H1 (cell line): ENCODE results near the gene SAMD4A. TPM values are rescaled to one million over a fixed set of nuclear protein-coding genes. Genes with fewer than 3 reads are reported as not detected.

Source experiments
- CTCF ChIA-PET: fragments of 300-600 bp; sonication (Branson Sonifier 250); formaldehyde crosslinking; loops from one replicate; lab custom pipeline; 2021; ENCODE audit not compliant: partially characterized antibody; lab: Charles Lee
- POLR2A ChIA-PET: fragments of 300-600 bp; sonication (Branson Sonifier 250); formaldehyde crosslinking; loops from one replicate; lab custom pipeline; 2021; ENCODE audit warnings: inconsistent platforms; ENCODE audit not compliant: partially characterized antibody; lab: Charles Lee
- DNase-seq, 2 experiments: peaks; one replicate each; pipeline versions ENCODE4 v3.0.0 to v3.0.0-alpha.2; 2010 to 2022; ENCODE audit warnings: low spot score in 2 of 2, low read depth in 1 of 2, mixed read lengths in 1 of 2
- FAIRE-seq: peaks from 2 replicates; lab custom pipeline; 2011; peaks lifted over from hg19 to GRCh38; lab: Jason Lieb, UNC
- H2AFZ ChIP-seq: 2 replicates; pipeline ENCODE4 v1.8.1; 2012; ENCODE audit warnings: low read length, inconsistent platforms
- H2AK5ac ChIP-seq: 2 replicates; pipeline ENCODE4 v1.6.1; 2013; ENCODE audit warnings: low read depth, low read length
- H2BK120ac ChIP-seq: replicated peaks from 2 replicates; pipeline ENCODE3; 2013; ENCODE audit warnings: low read depth, low read length, inconsistent platforms
- H2BK12ac ChIP-seq: 2 replicates; pipeline ENCODE4 v1.6.1; 2013; ENCODE audit warnings: low read depth, low read length
- H2BK15ac ChIP-seq: 2 replicates; pipeline ENCODE4 v1.6.1; 2013; ENCODE audit warnings: low read length
- H2BK20ac ChIP-seq: 2 replicates; pipeline ENCODE4 v1.6.1; 2013; ENCODE audit warnings: low read length
- H2BK5ac ChIP-seq: 2 replicates; pipeline ENCODE4 v1.6.1; 2013; ENCODE audit warnings: low read depth, low read length
- H3K14ac ChIP-seq: 2 replicates; pipeline ENCODE4 v1.6.1; 2013; ENCODE audit warnings: inconsistent platforms; ENCODE audit not compliant: insufficient read length
- H3K18ac ChIP-seq: 2 replicates; pipeline ENCODE4 v1.6.1; 2013; ENCODE audit warnings: low read length; ENCODE audit errors: extremely low read depth
- H3K23ac ChIP-seq: 2 replicates; pipeline ENCODE4 v1.6.1; 2013; ENCODE audit warnings: inconsistent platforms; ENCODE audit not compliant: insufficient read length
- H3K23me2 ChIP-seq: 2 replicates; pipeline ENCODE4 v1.6.1; 2013; ENCODE audit warnings: low read depth, low read length
- H3K27ac ChIP-seq: 2 replicates; pipeline ENCODE4 v1.6.1; 2011; ENCODE audit warnings: low read depth, low read length, inconsistent platforms
- H3K27me3 ChIP-seq, 4 experiments: replicated peaks in 1 of 4; 1 replicate in 1 of 4; 2 replicates in 3 of 4; pipeline versions ENCODE4 v1.6.1 to v1.8.1; 2011 to 2013; ENCODE audit warnings: low read length in 3 of 4, mild to moderate bottlenecking in 3 of 4, inconsistent platforms in 2 of 4, mixed read lengths in 2 of 4, moderate library complexity in 1 of 4; ENCODE audit not compliant: control insufficient read depth in 3 of 4, insufficient read depth in 3 of 4; ENCODE audit errors: extremely low read depth in 1 of 4
- H3K36me3 ChIP-seq, 4 experiments: 2 replicates each; pipeline versions ENCODE4 v1.6.1 to v1.8.1; 2011 to 2013; ENCODE audit warnings: mild to moderate bottlenecking in 4 of 4, low read length in 3 of 4, moderate library complexity in 2 of 4, control low read depth in 1 of 4, inconsistent platforms in 1 of 4; ENCODE audit not compliant: insufficient read depth in 4 of 4, control insufficient read depth in 2 of 4
- H3K4ac ChIP-seq: replicated peaks from 2 replicates; pipeline ENCODE3; 2013; ENCODE audit warnings: low read length, low read depth, mixed read lengths, inconsistent platforms; ENCODE audit not compliant: insufficient read length
- H3K4me1 ChIP-seq, 4 experiments: replicated peaks in 1 of 4; 1 replicate in 1 of 4; 2 replicates in 3 of 4; pipeline versions ENCODE4 v1.6.1 to v1.8.1; 2011 to 2013; ENCODE audit warnings: low read length in 3 of 4, inconsistent platforms in 2 of 4, mixed read lengths in 1 of 4; ENCODE audit not compliant: insufficient read depth in 4 of 4, control insufficient read depth in 3 of 4
- H3K4me2 ChIP-seq, 2 experiments: 2 replicates each; pipeline versions ENCODE4 v1.6.1 to v1.8.1; 2011 to 2013; ENCODE audit warnings: low read depth in 2 of 2, low read length in 2 of 2, control low read depth in 1 of 2, inconsistent platforms in 1 of 2, mild to moderate bottlenecking in 1 of 2; ENCODE audit not compliant: insufficient read depth in 1 of 2
- H3K4me3 ChIP-seq, 4 experiments: fragments of 200-600, 300-600 bp in 1 of 4; sonication (generic), shearing (Covaris generic), sonication (Bioruptor Twin) in 1 of 4; 2 replicates each; pipeline versions ENCODE4 v1.5.1 to v1.8.1; 2011 to 2016; ENCODE audit warnings: low read length in 4 of 4, low read depth in 3 of 4, control low read depth in 2 of 4, inconsistent platforms in 2 of 4, mild to moderate bottlenecking in 2 of 4, mixed read lengths in 1 of 4, moderate library complexity in 1 of 4; ENCODE audit not compliant: insufficient read depth in 2 of 4; ENCODE audit errors: extremely low read depth in 1 of 4
- H3K56ac ChIP-seq: replicated peaks from 2 replicates; pipeline ENCODE3; 2013; ENCODE audit warnings: low read depth, mild to moderate bottlenecking, mixed read lengths, low read length, inconsistent platforms; ENCODE audit not compliant: insufficient read length
- H3K79me1 ChIP-seq: 2 replicates; pipeline ENCODE4 v1.6.1; 2013; ENCODE audit warnings: low read depth, low read length, control low read depth
- H3K79me2 ChIP-seq, 2 experiments: 2 replicates each; pipeline versions ENCODE4 v1.6.1 to v1.8.1; 2012 to 2013; ENCODE audit warnings: low read length in 2 of 2, mild to moderate bottlenecking in 2 of 2, inconsistent platforms in 1 of 2; ENCODE audit not compliant: insufficient read depth in 2 of 2, control insufficient read depth in 1 of 2
- H3K9ac ChIP-seq, 4 experiments: replicated peaks in 1 of 4; 1 replicate in 1 of 4; 2 replicates in 3 of 4; pipeline versions ENCODE4 v1.6.1 to v1.8.1; 2011 to 2013; ENCODE audit warnings: low read depth in 3 of 4, low read length in 3 of 4, control low read depth in 2 of 4, mild to moderate bottlenecking in 2 of 4, moderate library complexity in 2 of 4, inconsistent platforms in 1 of 4; ENCODE audit errors: extremely low read depth in 1 of 4
- H3K9me3 ChIP-seq, 2 experiments: 2 replicates each; pipeline versions ENCODE4 v1.6.1 to v1.8.1; 2012 to 2013; ENCODE audit warnings: mild to moderate bottlenecking in 2 of 2, moderate library complexity in 2 of 2, control low read depth in 1 of 2, inconsistent platforms in 1 of 2, low read depth in 1 of 2, low read length in 1 of 2, mixed read lengths in 1 of 2; ENCODE audit not compliant: insufficient read depth in 2 of 2
- H4K20me1 ChIP-seq, 2 experiments: replicated peaks in 1 of 2; 2 replicates each; pipeline versions ENCODE3 to v1.8.1; 2011 to 2013; ENCODE audit warnings: inconsistent platforms in 2 of 2, low read length in 2 of 2, mild to moderate bottlenecking in 1 of 2; ENCODE audit not compliant: insufficient read depth in 2 of 2, control insufficient read depth in 1 of 2
- H4K5ac ChIP-seq: 2 replicates; pipeline ENCODE4 v1.6.1; 2013; ENCODE audit warnings: low read length, low read depth, mixed read lengths, inconsistent platforms; ENCODE audit not compliant: insufficient read length
- H4K8ac ChIP-seq: 2 replicates; pipeline ENCODE4 v1.8.0; 2013; ENCODE audit warnings: mild to moderate bottlenecking, moderate library complexity, low read length, inconsistent platforms; ENCODE audit not compliant: insufficient read depth; ENCODE audit errors: extremely low read depth
- H4K91ac ChIP-seq: replicated peaks from 2 replicates; pipeline ENCODE3; 2013; ENCODE audit warnings: low read length, mixed read lengths, inconsistent platforms; ENCODE audit not compliant: insufficient read length
- CREB1 ChIP-seq: IDR thresholded peaks from 2 replicates; pipeline ENCODE4 v1.6.1; 2012; ENCODE audit warnings: inconsistent platforms
- EZH2 ChIP-seq: fragments of 200-600 bp; sonication (generic); IDR thresholded peaks from 2 replicates; pipeline ENCODE4 v1.7.1; 2012; ENCODE audit warnings: low read depth, mild to moderate bottlenecking, moderate library complexity, low read length, inconsistent platforms; ENCODE audit not compliant: severe bottlenecking
- FOSL1 ChIP-seq: IDR thresholded peaks from 2 replicates; pipeline ENCODE4 v1.6.1; 2011; ENCODE audit warnings: mild to moderate bottlenecking, low read depth, low read length, moderate library complexity; ENCODE audit not compliant: insufficient read depth
- HDAC6 ChIP-seq: IDR thresholded peaks from one replicate; pipeline ENCODE4 v1.7.1; 2012; ENCODE audit warnings: low read depth, mild to moderate bottlenecking, inconsistent platforms, low read length, moderate library complexity
- KDM1A ChIP-seq: fragments of 200-600, 300-600 bp; sonication (generic); IDR thresholded peaks from 2 replicates; pipeline ENCODE4 v1.7.1; 2016; ENCODE audit warnings: mild to moderate bottlenecking, low read length, borderline replicate concordance
- KDM5A ChIP-seq: fragments of 200-600 bp; IDR thresholded peaks from 2 replicates; pipeline ENCODE4 v1.7.1; 2012; ENCODE audit warnings: mild to moderate bottlenecking, low read length, inconsistent platforms, mixed read lengths
- NANOG ChIP-seq: IDR thresholded peaks from 2 replicates; pipeline ENCODE4 v1.6.1; 2011; ENCODE audit warnings: low read length, low read depth, mild to moderate bottlenecking, inconsistent platforms; ENCODE audit not compliant: insufficient read depth, poor library complexity, severe bottlenecking
- PHF8 ChIP-seq: fragments of 200-600 bp; sonication (generic); conservative IDR thresholded peaks from 2 replicates; pipeline ENCODE4 v1.7.1; 2012; ENCODE audit warnings: low read depth, mild to moderate bottlenecking, inconsistent platforms, low read length, moderate library complexity
- RBBP5 ChIP-seq: IDR thresholded peaks from 2 replicates; pipeline ENCODE4 v1.7.1; 2012; ENCODE audit warnings: low read depth, mild to moderate bottlenecking, inconsistent platforms, low read length, moderate library complexity, borderline replicate concordance
- SIN3A ChIP-seq, 2 experiments: IDR thresholded peaks in 1 of 2; conservative IDR thresholded peaks in 1 of 2; 2 replicates each; pipeline ENCODE4 v1.6.1; 2011 to 2012; ENCODE audit warnings: low read length in 2 of 2, improper control_type of control experiment in 1 of 2, low read depth in 1 of 2, mild to moderate bottlenecking in 1 of 2
- SIRT6 ChIP-seq: IDR thresholded peaks from one replicate; pipeline ENCODE4 v1.7.1; 2012; ENCODE audit warnings: low read length, inconsistent platforms
- SRF ChIP-seq: IDR thresholded peaks from 2 replicates; pipeline ENCODE4 v1.6.1; 2011; ENCODE audit warnings: mild to moderate bottlenecking, low read depth, low read length, moderate library complexity
- TAF7 ChIP-seq: optimal IDR thresholded peaks from 2 replicates; pipeline ENCODE3; 2011; ENCODE audit warnings: low read depth, mild to moderate bottlenecking, inconsistent platforms, low read length, moderate library complexity, borderline replicate concordance
- TBP ChIP-seq: IDR thresholded peaks from 2 replicates; pipeline ENCODE4 v1.6.1; 2011; ENCODE audit warnings: low read depth, low read length, improper control_type of control experiment
- YY1 ChIP-seq: IDR thresholded peaks from 2 replicates; pipeline ENCODE4 v1.6.1; 2011; ENCODE audit warnings: low read depth, mild to moderate bottlenecking, low read length
- WGBS, 2 experiments: shearing (Covaris generic) in 1 of 2; methylation state at CpG; one replicate each; pipeline versions ENCODE4 v1.1.6 to v1.1.7; 2013 to 2015; ENCODE audit warnings: low lambda C conversion rate in 2 of 2, mixed read lengths in 2 of 2, inconsistent platforms in 1 of 2, low coverage in 1 of 2, missing lambda C conversion rate in 1 of 2; ENCODE audit not compliant: insufficient replicate concordance in 2 of 2, insufficient coverage in 1 of 2, insufficient read length in 1 of 2; ENCODE audit errors: extremely low coverage in 1 of 2, missing lambda C conversion rate in 1 of 2; 5-methylcytosine and 5-hydroxymethylcytosine counted together
- polyA plus RNA-seq, 7 experiments: library from polyadenylated mRNA; depleted of rRNA in 3 of 7; stranded (reverse) in 5 of 7; unstranded in 2 of 7; fragments of >200 nt in 5 of 7; fragments of 200-250 nt in 2 of 7; gene quantifications; 1 replicate in 5 of 7; 2 replicates in 1 of 7; 4 replicates in 1 of 7; pipeline versions ENCODE4 v1.2.1 to v1.2.3, GENCODE V29; 2011 to 2013; ENCODE audit warnings: missing spikeins in 2 of 7, mixed read lengths in 2 of 7
- total RNA-seq: library from RNA; stranded (reverse); fragmentation: NEBNext Ultra II Directional; extraction: Animal tissue kit (Norgen Biotek cat#: 25700); gene quantifications from 2 replicates; pipeline ENCODE4 v1.2.1, GENCODE V29; 2021

Gene SAMD4A
- total and polyA plus RNA-seq, 2 of the 8 experiments (the other 6 are each of a cell fraction or from before 2014, with no cell fraction given) = 2.4 to 12.3 TPM

DNA sequence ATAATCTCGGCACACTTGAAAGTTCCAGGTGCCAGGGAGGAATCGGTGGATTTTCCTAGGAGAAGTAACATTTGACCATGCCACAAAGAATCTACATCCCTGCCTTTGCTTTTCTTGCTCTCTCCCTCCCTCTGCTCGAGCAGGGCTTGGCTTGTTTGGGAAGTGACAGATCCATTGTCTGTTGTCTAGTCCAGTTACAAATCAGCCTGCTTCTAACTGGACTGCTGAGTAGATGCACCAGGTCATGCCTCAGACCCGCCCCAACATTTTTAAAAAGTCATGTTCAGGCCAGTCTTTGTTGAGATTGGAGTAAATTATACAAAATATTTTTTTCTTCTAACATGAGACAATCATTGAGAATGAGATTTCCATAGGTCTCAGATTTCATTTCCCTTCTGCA lies 182.3 kb downstream of the SAMD4A start:
- Histone ChIP-seq H3K4me3 (no peak overlapping the region), H4K8ac (no peak overlapping the region), H4K91ac (no peak overlapping the region), H3K4me2 (no peak overlapping the region), H4K20me1 (no peaks in the 10 kb centered on the region), H2BK120ac (no peak overlapping the region), H2BK15ac (no peak overlapping the region), H3K23me2 (no peaks in the 10 kb centered on the region), H3K56ac (no peak overlapping the region), H3K79me1 (no peaks in the 10 kb centered on the region; the same call in 1 of the 2 replicates), H3K79me2 (no peaks in the 10 kb centered on the region), H3K23ac (no peak overlapping the region), H2BK20ac (no peak overlapping the region), H2AFZ (no peak overlapping the region), H3K9me3 (no peaks in the 10 kb centered on the region), H3K36me3 (peaks cover 0 to 2% (median 0%) of the 10 kb centered on the region in 4 experiments; a peak in 1 of 8 replicates), H3K18ac (no peak overlapping the region), H2AK5ac (no peak overlapping the region), H3K27ac (no peak overlapping the region; the same call in 1 of the 2 replicates), H3K27me3 (no peaks in the 10 kb centered on the region), H3K4ac (no peak overlapping the region), H3K14ac (no peak overlapping the region), H3K9ac (no peak overlapping the region), H3K4me1 (no peaks in the 10 kb centered on the region), H2BK12ac (no peak overlapping the region), H2BK5ac (no peak overlapping the region), H4K5ac (no peak overlapping the region)
- WGBS, 2 experiments = 87% methylated on average over 4 of the region's 4 CpGs; no CpG with 5 or more reads in 1 of the 2 experiments
- POLR2A ChIA-PET = no interaction called here
- FAIRE-seq (no peak), DNase-seq (no peak)
- CTCF ChIA-PET = interaction anchor here (1.4 kb wide), 1 partner anchor 32 kb away, joined by 4 read pairs; no protein-coding TSS in a partner anchor
- TF ChIP-seq SIRT6 = no peak
- no peak for TF ChIP-seq KDM5A
- no peak for TF ChIP-seq TBP
- TF ChIP-seq EZH2 = no peak
- no peak for TF ChIP-seq HDAC6
- TF ChIP-seq SRF = no peak
- no peak for TF ChIP-seq RBBP5
- TF ChIP-seq TAF7 = no peak
- no peak for TF ChIP-seq NANOG
- no peak for TF ChIP-seq PHF8
- no peak for TF ChIP-seq FOSL1
- TF ChIP-seq KDM1A = no peak
- TF ChIP-seq SIN3A (conservative IDR thresholded peaks at IDR 0.05 in 1 of 2, IDR thresholded peaks at IDR 0.05 in 1 of 2; ENCODE audit: low read depth in 1 of 2, low read length in 2 of 2) = no peak
- TF ChIP-seq YY1 = no peak
- no peak for TF ChIP-seq CREB1
